Medulla oblongata (tissue), 1 donor: ENCODE data around the gene NUDCD2.
"Not testable (repeated sequence)": the region's sequence is repeated elsewhere in the genome, so short reads cannot be mapped to it uniquely, and the experiment has no call there.

Experiments used
- DNase-seq: peaks from one replicate; pipeline ENCODE4 v3.0.0-alpha.2; 2015; ENCODE audit errors: extremely low spot score

NUDCD2 gene

DNA sequence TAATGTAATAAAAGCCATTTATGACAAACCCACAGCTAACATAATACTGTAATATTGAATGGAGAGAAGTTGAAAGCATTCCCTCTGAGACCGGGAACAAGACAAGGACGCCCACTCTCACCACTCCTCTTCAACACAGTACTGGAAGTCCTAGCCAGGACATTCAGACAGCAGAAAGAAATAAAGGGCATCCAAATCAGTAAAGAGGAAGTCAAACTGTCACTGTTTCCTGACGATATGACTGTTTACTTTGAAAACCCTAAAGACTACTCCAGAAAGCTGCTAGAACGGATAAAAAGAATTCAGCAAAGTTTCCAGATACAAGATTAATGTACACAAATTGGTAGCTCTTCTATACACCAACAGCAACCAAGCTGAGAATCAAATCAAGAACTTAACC lies 33.8 kb downstream of the NUDCD2 start:
- DNase-seq: not testable (repeated sequence)

GRCh38 chr5:163424836-163425235 lies 35.1 kb downstream of the NUDCD2 start:
- no peak for DNase-seq

DNA sequence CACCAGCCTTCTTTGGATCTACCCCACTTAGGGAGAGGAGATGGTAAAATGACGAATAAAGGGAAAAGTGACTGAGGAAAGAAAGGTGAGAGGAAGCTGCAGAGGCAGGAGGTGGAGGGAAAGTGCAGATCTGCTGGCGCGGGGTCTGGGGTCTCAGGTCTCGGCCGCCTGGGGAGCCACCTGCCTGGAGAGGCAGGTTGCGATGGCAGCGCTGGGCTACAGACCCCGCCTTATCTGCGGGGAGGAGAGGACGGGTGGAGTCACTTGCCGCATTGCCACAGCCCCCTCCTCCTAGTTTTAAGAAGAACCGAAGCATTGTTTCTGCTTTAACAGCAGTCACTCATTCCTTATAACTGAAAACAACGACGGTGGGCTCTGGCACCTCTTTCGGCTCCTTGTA lies 44.2 kb downstream of the NUDCD2 start:
- not testable (repeated sequence) for DNase-seq

- DNase-seq: no peak
Observed at GRCh38 chr5:163410505-163410904, 49.4 kb downstream of the NUDCD2 start.

GRCh38 chr5:163409384-163409783 lies 50.5 kb downstream of the NUDCD2 start:
- no peak for DNase-seq

DNA sequence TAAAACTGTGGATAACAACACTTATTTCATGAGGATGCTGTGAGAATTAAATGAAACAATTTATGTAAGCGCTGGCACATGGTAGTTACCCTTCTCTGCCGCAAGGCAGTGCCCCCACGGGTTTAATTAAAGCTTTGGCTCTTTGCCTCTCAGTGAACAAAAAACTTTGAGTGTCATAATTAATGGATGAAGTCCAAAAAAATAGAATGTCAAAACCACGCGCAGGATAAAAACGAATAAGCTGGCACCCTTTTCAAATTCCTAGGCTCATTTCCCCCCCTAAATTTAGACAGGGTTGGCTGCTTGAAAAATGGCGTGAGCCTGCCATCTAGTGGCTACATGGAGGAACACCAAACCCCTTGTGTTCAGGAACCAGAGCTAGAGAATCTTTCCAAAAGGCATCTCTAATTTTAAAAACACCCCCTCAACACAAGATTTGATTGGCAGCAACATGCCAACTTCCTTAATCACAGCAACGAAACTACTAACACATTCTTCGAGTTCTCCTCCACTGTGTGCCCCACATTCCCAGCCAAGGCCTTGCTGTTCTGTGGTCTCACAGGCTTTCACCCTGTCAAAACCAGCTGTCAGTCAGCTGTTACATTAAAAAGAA lies 51.5 kb downstream of the NUDCD2 start:
- peak; percentile 83 for DNase-seq

- DNase-seq: no peak
Observed at GRCh38 chr5:163407034-163407655, 52.8 kb downstream of the NUDCD2 start.

- no peak for DNase-seq
Observed at GRCh38 chr5:163404364-163405173, 55.3 kb downstream of the NUDCD2 start.

DNA sequence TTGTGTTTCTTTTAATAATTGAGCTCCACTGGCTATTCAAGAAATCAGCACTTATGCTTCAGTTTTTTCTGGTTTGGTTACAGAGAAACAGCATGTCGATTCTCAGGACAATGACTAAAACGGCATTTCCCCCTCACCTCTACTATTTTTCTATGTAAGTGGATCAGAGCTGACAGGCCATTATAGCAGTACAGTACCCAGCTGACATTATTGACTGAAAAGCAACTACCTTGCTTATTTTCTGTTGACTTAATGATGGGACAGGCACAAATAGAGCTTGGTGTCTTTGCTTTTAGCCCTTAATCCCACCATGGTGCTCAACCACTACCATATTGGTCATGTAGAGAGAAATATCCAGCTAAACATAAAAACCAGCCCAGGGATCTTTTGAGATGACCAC lies 57.9 kb downstream of the NUDCD2 start:
- DNase-seq: no peak

- DNase-seq: no peak
Observed at GRCh38 chr5:163401271-163401670, 58.6 kb downstream of the NUDCD2 start.

GRCh38 chr5:163399923-163400322 lies 60.0 kb downstream of the NUDCD2 start:
- no peak for DNase-seq

DNA sequence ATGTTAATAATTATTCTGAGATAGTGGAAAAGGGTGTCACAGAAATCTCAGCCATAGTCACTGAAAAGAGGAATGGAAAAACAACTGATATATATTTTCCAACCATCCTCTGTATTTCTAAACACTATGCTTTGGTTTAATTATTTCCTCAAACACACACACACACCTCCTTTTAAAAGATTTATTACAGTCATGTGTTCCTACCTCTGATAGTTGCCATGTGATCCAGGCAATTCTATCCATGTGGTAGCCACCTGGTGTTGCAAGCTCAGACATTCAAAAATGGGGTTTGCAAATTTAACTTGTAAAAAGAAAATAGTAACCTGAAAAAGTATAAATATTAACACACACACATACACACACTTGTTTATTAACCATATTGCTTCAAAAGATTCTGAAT lies 62.5 kb downstream of the NUDCD2 start:
- DNase-seq: no peak

GRCh38 chr5:163396818-163397340 lies 63.0 kb downstream of the NUDCD2 start:
- DNase-seq: not testable (repeated sequence)
